COLO668 (cell line): ENCODE results near the gene RPL3.

Source experiments
- DNase-seq: peaks from one replicate; lab custom pipeline; 2025; ENCODE audit not compliant: unreplicated experiment; lab: John Stamatoyannopoulos, UW

RPL3 gene

DNA sequence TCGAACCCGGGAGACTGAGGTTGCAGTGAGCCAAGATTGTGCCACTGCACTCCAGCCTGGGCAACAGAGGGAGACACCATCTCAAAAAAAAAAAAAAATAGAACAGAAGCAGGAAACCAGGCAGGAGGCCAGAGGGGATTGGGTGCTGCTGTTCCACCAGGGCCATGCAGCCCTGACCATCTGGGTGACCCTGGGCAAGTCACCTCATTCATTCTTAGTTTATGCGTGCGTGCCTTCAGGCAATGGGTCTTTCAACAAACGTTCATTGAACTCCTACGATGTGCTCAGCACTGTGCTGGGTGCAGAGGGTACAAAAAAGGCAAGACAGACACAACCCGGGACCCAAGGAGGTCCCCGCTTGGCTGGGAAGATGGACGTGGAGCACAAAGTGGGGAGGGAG lies 18.3 kb downstream of the RPL3 start:
- DNase-seq = no peak

DNA sequence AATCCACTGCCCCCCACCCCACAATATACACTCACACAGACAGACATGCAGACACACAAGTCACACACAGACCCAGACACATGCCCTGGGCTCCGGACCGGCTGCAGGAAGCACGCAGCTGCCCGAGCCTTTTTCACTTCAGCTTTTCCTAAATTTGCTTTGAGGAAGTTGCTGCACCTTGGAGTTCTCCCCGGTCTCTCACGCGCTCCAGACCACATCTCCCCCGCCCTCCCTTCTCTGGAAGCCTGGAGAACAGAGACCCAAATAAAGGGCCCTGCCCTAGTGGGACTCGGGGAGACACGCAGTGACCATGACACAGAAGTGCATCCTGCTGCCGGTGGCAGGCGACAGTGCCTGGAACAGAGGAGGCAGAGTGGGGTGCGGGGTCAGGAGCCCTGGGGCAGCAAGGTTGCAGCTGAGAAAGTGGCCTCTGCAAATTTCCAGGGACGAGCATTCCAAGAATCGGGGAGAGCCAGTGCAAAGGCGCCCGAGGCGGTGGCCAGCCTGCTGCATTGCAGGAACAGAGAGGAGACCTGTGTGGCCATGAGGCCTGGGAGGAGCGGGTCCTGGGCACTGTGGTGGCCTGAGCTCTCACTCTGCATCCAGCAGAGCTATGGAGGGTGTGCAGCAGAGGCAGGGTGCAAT lies 19.1 kb downstream of the RPL3 start:
- DNase-seq = peak; percentile 42

DNA sequence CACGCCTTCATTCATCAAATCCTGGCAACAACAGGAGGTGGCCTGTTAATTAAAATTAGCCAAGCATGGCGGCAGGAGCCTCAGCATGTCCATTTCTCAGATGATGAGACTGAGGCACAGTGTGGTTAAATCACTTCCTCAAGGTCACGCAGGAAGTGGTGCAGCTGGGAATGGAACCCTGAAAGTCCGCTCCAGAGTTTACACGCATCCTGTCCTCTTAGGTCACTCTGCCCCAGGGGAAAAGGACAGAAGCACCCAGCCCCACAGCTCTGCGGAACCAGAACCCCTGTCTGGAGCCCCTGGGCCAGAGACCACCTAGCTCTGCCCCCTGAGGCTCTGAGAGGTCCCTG lies 19.6 kb downstream of the RPL3 start:
- peak; percentile 52 for DNase-seq

DNA sequence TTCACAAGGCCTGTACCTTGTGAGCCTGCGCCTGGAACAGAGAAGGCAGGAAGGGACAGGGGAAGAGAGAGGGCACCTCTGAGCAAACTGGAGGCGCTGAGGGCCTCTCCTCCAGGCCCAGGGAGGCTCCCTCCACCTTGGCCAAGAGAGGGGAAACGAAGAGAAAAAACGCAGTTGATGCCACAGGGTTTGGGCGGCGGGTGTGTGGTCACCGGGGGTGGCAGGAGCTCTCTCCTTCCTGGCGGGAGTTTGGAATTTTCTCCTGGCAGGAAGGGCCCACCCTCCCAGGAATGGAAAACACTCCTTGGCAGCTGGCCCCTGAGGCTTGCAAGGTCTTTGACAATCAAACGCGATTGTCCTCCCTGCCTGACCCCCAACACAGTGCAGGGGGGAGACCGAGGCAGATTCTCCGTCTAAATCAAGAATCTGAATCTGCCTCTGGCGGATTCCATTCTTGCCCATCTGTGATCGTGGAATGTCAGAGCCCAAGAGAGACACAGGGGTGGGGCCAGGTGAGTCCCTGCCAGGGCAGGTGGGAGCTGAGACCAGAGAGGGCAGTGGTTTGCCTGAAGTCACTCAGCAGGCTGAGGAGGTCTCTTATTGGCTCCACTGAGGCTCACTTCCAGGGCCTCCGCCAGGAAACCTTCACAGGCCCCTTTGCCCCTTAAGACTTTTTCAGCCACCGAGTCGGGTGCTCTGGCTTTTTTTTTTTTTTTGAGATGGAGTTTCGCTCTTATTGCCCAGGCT lies 21.0 kb downstream of the RPL3 start:
- DNase-seq = no peak

DNA sequence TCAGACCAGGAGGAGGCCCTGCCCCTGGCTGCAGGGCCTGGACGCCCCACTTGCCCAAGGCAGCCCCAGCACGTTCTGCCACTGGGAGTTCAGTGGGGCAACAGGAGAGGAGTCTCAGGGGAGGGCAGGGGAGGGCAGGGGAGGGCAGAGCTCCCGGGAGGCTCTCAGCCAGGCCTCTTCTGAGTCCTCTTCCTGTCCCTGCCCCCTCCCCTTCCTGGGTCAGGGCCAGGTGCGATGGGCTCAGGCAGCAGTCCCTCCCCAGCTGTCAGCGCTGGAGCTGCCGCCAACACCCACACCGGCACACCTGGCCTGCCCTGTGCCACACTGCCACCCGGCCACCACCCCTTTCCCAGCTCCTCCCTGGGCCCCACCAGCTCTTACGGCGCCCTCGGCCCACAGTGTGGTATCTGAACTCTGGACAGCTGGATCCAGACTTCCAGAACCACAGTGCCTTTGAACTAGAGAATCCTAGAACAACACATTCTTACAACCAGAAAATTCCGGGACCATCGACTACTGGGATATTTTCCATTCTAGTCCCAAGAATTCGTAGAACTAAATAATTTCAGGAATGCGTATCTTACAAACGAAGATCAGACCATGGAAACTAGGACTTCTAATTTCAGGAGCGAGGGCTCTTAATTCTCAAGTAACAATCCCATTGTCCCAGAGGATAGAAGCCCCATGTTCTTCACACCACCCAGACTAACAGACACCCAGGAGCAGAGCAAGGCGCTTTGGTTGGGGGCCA lies 21.8 kb downstream of the RPL3 start:
- peak; percentile 93 for DNase-seq

DNA sequence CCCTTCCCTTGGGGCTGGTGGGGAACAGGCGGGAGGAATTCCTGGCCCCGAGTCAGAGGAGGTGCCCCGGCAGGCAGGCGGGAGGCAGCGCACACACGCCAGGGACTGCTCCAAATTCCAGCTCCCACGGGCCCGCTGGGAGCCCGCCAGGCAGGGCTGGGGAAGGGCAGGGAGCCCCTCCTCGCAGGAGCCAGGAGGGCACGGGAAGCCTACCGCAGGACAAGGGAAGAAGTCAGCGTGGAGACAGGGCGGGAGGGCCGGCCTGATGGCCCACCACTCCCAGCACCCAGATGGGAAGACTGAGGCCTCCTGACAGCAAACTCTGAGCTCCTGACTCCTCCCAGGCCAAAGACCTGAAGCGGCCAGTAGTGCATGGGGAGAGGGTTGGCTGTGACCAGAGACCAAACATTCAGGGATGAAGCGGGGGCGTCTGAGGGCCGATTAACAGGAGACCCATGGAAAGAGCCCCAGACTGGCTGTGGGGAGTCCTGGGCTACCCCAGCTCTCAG lies 22.4 kb downstream of the RPL3 start:
- DNase-seq = no peak

DNA sequence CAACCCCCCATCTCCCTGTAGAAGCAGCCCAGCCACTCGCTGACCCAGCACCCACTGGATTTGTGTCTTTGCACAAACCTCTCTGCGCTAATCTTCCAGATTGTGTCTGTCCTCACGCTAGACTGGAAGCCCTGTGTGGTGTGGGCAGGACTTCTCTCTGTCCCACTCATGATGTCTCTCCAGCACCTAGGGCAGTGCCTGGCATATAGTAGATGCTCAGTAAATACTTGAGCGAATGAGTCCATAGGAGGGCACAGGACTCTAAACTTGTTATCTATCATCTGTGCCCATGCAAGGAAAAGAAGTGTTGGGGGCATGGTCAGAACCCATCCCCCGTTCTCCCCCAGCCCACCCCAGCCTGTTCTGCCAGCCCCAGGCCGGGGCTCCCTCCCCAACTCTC lies 22.9 kb downstream of the RPL3 start:
- no peak for DNase-seq

DNA sequence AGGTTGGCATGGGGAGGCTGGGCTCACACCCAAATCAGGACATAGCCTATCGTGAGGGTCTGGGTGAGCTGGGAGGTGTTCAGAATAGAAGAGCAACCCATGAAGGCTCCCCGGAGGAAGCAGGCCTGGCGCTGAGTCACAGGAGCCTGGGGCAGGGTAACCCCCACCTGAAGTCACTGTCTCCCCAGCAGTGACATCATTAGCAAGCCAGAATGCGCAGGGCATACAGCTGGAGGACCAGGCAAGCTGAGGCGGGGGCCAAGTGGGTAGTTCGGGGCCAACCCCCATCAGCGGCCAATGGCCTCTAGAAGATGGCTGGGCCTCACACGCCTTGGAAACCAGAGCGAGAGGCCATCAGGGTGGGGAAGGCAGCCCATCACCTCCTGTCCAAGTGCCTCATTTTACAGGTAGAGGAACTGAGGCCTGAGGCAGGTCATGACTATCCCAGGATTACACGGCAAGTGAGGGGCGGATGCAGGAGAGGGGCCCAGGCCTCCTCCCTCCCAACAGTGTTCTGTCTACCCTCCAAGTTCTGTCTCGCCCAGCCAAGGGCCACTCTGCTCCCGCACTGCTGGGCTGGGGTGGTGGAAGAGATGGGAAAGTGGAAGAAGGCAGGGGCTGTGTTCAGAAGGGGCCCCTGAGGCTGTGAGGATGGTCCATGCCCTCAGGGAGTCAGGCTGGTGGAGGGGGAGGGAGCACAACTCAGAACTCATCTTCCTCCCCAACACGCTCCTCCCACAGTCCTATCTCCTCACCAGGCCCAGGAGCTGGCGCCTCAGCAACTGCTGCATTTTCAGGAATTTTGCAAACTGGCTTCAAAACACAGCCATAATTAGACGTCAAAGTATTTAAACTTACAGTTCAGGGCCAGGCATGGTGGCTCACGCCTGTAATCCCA lies 24.6 kb downstream of the RPL3 start:
- no peak for DNase-seq

DNA sequence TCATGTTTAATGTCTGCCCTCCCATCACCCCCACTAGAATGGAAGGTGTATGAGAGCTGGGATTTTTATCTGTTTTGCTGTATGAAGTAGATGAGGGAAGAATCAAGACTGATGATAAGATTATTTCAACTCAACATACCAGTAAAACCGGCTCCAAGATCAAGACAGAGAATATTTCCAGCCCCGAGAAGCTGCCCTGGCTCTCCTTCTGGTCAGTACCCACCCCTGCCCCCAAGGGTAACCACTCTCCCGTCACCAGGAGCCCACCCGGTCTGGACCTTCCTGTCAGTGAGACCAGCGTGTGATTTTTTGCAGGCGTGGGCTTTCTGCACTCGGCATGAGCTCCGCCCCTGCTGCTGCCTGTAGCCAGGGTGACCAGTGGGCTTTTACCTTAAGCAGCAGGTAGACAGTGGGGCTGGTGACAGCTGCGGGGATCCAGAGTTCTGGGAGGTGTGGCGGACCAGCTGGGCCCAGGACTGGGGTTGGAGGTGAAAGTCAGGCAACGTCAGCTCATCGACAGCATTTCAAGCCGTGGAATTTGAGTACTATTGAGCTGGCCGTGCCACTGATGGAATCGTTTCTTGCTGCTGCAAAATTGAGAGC lies 25.6 kb downstream of the RPL3 start:
- no peak for DNase-seq

DNA sequence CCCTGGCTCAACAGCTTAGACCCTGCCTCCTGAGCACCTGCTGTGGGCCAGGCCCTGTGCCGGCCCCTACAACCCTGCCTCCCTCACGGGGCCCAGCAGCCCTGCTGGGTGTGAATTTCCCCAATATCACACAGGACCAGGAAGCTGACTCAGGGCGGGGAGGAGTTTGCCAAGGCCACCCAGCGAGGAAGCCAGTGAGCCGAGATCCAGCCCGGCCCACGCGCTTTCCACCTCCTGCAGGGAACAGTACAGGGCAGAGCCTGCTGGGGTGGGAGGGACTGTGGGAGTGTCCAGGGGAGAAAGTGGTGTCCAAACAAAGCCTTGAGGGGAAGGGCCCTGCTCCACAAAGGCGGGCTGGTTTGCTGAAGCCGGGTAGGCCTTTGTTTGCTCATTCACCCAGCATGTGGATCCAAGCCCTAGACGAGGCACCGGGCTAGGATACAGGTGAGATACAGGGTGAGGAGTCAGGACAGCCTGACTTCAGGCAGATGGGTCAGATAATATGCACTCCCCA lies 26.8 kb downstream of the RPL3 start:
- peak; percentile 85 for DNase-seq

DNA sequence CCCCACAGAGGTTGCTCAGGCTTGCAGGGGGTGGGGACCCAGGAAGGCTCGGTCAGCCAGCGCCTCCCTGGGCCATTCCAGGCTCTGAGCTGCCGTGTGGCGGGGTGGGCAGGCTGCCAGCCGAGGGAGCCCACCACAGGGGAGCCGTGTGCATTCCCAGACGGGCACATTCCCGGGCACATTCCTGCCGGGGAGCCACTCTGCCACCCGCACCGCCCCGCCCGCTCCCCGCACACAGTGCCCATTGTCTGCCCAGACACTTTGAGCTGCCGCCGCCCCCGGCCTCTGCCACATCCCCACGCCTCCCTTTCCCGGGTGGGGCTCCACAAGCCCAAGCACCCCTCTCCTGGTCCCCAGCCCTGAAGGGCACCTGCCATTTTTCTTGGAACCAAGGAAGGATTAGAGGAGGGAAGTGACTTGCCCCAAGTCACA lies 27.4 kb downstream of the RPL3 start:
- no peak for DNase-seq

DNA sequence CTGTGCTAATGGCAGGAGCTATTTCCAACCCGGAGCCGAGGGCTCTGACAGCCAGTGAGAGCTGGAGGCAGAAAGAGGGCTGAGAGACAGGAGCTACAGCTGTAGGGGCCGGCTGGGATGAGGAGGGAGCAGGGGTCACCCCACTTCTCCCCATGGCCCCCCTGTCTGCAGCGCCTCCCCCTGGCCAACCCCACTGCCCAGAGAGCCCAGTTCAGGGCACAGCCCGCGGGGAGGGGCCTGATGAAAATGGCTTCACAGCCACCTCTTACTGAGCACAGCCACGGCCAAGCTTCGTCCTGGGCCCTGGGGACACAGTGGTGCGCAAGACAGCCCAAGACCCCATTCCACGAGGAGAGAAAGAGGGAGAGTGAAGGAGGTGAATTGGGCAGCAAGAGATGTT lies 27.9 kb downstream of the RPL3 start:
- DNase-seq = no peak

DNA sequence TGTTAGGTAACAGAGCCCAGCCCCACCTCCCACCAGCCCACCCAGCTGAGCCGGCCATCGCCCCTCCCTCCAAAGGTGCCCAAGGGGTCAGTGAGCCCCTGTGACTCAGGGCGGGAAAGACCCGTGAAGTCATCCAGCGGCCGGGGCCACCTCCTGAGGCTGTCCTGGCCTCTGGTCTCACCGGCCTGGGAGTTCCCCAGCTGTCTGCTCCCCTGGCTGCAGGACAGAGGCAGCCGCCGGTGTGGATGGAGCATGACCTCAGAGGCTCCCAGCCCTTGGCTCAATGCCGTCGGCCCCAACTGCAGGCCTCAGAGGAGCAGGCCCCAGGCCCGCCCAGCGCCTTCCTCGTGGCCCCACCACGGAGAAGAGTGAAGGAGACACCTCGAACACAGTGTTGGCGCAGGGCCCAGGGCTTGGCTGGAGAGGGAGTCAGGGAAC lies 28.7 kb downstream of the RPL3 start:
- DNase-seq = peak; percentile 28

DNA sequence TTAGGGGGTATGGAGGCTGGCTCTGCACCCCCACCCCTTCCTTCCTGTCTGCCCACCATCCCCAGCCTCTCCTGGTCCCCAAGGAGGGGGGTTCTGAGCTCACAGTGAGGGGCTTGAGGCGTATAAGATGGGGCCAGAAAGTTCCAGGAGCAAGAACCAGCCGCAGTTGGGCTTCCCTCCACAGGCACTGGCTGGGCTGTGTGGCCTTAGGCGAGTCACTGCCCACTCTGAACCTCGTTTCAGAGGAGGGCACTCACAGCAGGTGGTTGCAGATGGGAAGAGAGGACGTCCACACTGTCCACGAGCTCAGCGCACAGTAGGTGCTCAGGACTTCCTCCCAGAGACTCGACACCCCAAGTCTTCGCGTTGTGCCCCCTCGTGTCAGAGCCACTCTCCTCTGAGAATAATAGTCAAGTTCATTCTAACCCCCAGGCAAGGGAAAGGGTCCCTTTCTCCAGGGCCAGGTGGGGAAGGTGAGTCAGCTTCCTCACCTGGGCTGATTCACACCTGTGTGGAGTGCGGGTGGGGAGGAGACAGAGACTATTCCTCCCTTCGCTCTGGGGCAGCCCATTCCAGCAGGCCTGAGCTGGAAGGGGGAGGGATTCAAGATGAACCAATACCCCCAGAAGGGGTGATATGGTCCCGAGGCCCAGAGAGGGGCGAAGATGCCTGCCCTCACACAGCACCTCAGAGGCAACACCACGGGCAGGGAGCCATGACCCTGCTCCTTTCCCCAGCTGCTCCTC lies 29.3 kb downstream of the RPL3 start:
- DNase-seq = peak; percentile 24

DNA sequence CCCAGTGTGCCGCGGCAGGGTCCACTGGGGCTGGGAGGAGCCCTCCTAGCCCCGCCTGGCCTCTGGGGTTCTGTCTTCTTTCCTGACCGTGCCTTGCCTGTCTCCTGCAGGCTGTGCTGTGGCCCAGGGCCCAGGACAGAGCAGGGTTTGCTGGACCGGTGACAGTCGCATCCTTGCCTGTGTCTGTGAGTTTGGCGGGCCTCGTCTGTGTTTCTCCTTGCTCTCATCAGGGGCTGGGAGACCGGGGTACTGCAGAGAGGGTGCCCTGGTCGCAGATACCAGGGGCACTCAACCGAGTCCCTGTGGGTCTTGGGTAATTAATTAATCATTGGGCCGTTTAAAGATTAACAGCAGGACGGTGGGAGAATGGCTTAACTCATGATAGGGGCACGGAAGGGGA lies 29.9 kb downstream of the RPL3 start:
- no peak for DNase-seq

DNA sequence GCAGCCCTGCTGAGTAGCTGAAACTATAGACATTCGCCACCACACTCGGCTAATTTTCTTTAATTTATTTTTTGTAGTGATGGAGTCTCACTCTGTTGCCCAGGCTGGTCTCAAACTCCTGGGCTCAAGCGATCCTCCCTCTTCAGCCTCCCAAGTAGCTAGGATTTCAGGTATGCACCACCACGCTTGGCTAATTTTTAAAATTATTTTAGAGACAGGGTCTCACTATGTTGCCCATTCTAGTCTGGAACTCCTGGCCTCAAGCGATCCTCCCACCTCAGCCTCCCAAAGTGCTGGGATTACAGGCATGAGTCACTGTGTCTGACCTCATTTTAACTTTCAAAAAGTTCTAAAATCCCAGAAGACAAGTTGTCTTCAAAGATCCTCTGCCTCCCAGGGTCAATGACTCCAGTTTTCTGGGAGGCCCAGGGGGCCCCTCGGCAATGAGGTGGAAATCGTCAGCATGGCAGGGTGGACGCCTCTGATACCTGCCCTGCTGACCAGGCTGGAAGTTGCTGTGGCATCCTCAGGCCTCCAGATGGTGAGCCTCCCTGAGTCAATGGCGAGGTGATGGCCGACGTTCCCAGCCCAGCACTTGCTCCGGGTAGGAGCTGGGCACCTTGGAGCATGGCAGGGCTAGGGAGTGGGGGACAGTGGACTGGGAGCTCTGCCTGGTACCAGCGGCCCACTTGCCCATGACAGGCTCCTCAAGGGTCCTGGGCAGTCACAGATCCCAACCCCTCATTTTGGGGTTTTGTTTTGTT lies 31.1 kb downstream of the RPL3 start:
- no peak for DNase-seq

DNA sequence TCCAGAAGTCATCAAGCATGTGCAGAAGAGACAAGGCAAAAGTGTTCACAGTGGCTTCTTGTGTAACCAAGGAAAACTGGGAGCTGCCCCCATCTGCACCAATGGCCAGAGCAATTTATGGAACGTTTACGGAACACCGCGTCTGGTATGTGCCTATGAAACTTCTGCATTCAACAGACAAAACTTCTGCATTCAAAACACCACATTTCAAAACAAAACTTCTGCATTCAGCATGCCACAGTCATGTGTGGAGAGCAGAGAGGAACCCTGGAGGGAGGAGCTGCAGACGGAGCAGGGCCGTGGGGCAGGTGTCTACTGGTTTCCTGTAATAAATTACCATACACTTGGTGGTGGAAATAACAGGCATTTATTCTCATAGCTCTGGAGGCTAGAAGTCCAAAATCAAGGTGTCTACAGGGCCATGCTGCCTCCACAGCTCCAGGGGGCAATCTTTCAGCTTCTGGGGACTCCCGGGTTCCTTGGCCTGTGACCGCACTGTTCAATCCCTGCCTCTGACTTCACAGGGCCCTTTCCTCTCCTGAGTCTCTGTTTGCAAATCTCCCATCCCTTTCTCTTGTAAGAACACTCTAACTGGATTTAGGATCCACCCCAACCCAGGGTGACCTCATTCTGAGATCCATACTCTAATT lies 32.2 kb downstream of the RPL3 start:
- DNase-seq = peak; percentile 10

DNA sequence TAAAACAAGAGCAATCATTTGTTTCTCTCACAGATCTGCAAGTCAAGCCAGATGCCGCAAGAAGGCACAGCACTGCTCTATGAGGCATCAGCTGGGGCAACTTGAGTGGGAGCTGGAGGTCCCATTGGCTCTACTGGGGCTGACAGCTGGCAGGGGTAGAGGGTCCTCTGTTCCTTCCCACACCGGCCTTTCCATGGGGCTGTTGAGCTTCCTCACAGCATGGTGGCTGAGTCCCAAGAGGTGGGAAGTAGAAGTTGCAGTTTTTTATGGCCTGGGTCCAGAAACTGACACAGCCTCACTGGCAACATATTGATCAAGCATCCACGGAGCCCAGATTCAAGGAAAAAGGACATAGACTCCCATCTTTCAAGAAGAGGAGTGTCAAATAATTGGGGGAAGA lies 34.4 kb downstream of the RPL3 start:
- no peak for DNase-seq
